ENCODE measurements around the gene CNTNAP5.

The CNTNAP5 gene

GRCh38 chr2:124201713-124202112 is 176.6 kb downstream of the CNTNAP5 start:
- H3K9me3 ChIP-seq = no peaks in the 10 kb centered on the region
- no peaks in the 10 kb centered on the region for H3K27me3 ChIP-seq
- intact Hi-C loops (cut with DNase I; ENCODE audit: low total_unique reads) = no loop called here
- no peak for TF ChIP-seq CTCF (IDR thresholded peaks at IDR 0.05)
- no peak overlapping the region for H3K4me3 ChIP-seq
- no peak for DNase-seq
- H3K27ac ChIP-seq = no peak overlapping the region
- no peaks in the 10 kb centered on the region for H3K4me1 ChIP-seq
- H3K36me3 ChIP-seq = no peaks in the 10 kb centered on the region

- intact Hi-C loops (cut with DNase I; ENCODE audit: low total_unique reads) = no loop called here
- Histone ChIP-seq H3K27ac (no peak overlapping the region), H3K4me3 (no peak overlapping the region), H3K9me3 (no peaks in the 10 kb centered on the region), H3K27me3 (no peaks in the 10 kb centered on the region), H3K36me3 (no peaks in the 10 kb centered on the region), H3K4me1 (no peaks in the 10 kb centered on the region)
- no peak for DNase-seq
- no peak for TF ChIP-seq CTCF (IDR thresholded peaks at IDR 0.05)
Measured at GRCh38 chr2:124209441-124209840, 184.4 kb downstream of the CNTNAP5 start.

GRCh38 chr2:124211461-124211860 is 186.4 kb downstream of the CNTNAP5 start:
- Histone ChIP-seq H3K4me3 (no peak overlapping the region), H3K4me1 (no peaks in the 10 kb centered on the region), H3K9me3 (no peaks in the 10 kb centered on the region), H3K36me3 (no peaks in the 10 kb centered on the region), H3K27me3 (no peaks in the 10 kb centered on the region), H3K27ac (no peak overlapping the region)
- no peak for TF ChIP-seq CTCF (IDR thresholded peaks at IDR 0.05)
- intact Hi-C loops (cut with DNase I; ENCODE audit: low total_unique reads) = no loop called here
- no peak for DNase-seq

GRCh38 chr2:124213977-124214587 is 189.0 kb downstream of the CNTNAP5 start:
- DNase-seq = no peak
- H3K27ac ChIP-seq = no peak overlapping the region
- no peaks in the 10 kb centered on the region for H3K36me3 ChIP-seq
- TF ChIP-seq CTCF (IDR thresholded peaks at IDR 0.05) = no peak
- no peak overlapping the region for H3K4me3 ChIP-seq
- H3K4me1 ChIP-seq = no peaks in the 10 kb centered on the region
- no peaks in the 10 kb centered on the region for H3K27me3 ChIP-seq
- intact Hi-C loops (cut with DNase I; ENCODE audit: low total_unique reads) = no loop called here
- H3K9me3 ChIP-seq = no peaks in the 10 kb centered on the region

GRCh38 chr2:124246170-124246569 is 221.1 kb downstream of the CNTNAP5 start:
- intact Hi-C loops (cut with DNase I; ENCODE audit: low total_unique reads) = no loop called here
- Histone ChIP-seq H3K27me3 (no peaks in the 10 kb centered on the region), H3K4me3 (no peak overlapping the region), H3K27ac (no peak overlapping the region), H3K9me3 (no peaks in the 10 kb centered on the region), H3K36me3 (no peaks in the 10 kb centered on the region), H3K4me1 (no peaks in the 10 kb centered on the region)
- no peak for DNase-seq
- TF ChIP-seq CTCF (IDR thresholded peaks at IDR 0.05) = no peak

GRCh38 chr2:124248386-124248785 is 223.3 kb downstream of the CNTNAP5 start:
- no peak for TF ChIP-seq CTCF (IDR thresholded peaks at IDR 0.05)
- no peak for DNase-seq
- H3K36me3 ChIP-seq = no peaks in the 10 kb centered on the region
- no peaks in the 10 kb centered on the region for H3K4me1 ChIP-seq
- H3K9me3 ChIP-seq = no peaks in the 10 kb centered on the region
- no peak overlapping the region for H3K4me3 ChIP-seq
- H3K27ac ChIP-seq = no peak overlapping the region
- no peaks in the 10 kb centered on the region for H3K27me3 ChIP-seq
- intact Hi-C loops (cut with DNase I; ENCODE audit: low total_unique reads) = no loop called here

Measured in tibial artery (tissue), 4 donors.